OCI-LY3 (cell line): Measurements from ENCODE around the gene PDE4D.

Experiments
- H2AFZ ChIP-seq: fragments of 200-600, 300-600 bp; shearing (Covaris generic); 2 replicates; pipeline ENCODE4 v1.6.0; 2014; ENCODE audit warnings: antibody characterized with exemption, low read depth, low read length
- H3K27ac ChIP-seq: fragments of 200-600, 300-600 bp; sonication (generic); 2 replicates; pipeline ENCODE4 v1.5.1; 2014; ENCODE audit warnings: mild to moderate bottlenecking, low read length, moderate library complexity, mixed read lengths
- H3K27me3 ChIP-seq: fragments of 200-600, 300-600 bp; sonication (generic); 2 replicates; pipeline ENCODE4 v1.6.1; 2014; ENCODE audit warnings: low read depth, low read length, mixed read lengths
- H3K36me3 ChIP-seq: fragments of 200-600, 300-600 bp; sonication (generic); replicated peaks from 2 replicates; pipeline ENCODE3; 2014; ENCODE audit warnings: low read depth, low read length, mixed read lengths
- H3K4me1 ChIP-seq: fragments of 300-600, 200-600 bp; sonication (generic); 2 replicates; pipeline ENCODE4 v1.6.1; 2014; ENCODE audit warnings: low read length, mixed read lengths
- H3K4me2 ChIP-seq: fragments of 200-600, 300-600 bp; sonication (generic); 2 replicates; pipeline ENCODE4 v1.6.1; 2014; ENCODE audit warnings: low read length, mixed read lengths
- H3K4me3 ChIP-seq: fragments of 300-600, 200-600 bp; sonication (generic); 2 replicates; pipeline ENCODE4 v1.5.1; 2014; ENCODE audit warnings: antibody characterized with exemption, mild to moderate bottlenecking, low read length, moderate library complexity
- H3K79me2 ChIP-seq: fragments of 300-600, 200-600 bp; shearing (Covaris generic); 2 replicates; pipeline ENCODE4 v1.6.1; 2014; ENCODE audit warnings: mild to moderate bottlenecking, low read length, mixed read lengths
- H3K9ac ChIP-seq: fragments of 300-600, 200-600 bp; shearing (Covaris generic); 2 replicates; pipeline ENCODE4 v1.6.0; 2014; ENCODE audit warnings: mild to moderate bottlenecking, low read length, moderate library complexity
- H3K9me3 ChIP-seq: fragments of 200-600, 300-600 bp; shearing (Covaris generic); 2 replicates; pipeline ENCODE4 v1.6.1; 2014; ENCODE audit warnings: low read length, mixed read lengths; ENCODE audit not compliant: insufficient read depth
- H4K20me1 ChIP-seq: fragments of 200-600, 300-600 bp; sonication (generic); 2 replicates; pipeline ENCODE4 v1.6.1; 2016; ENCODE audit warnings: low read length, mixed read lengths; ENCODE audit not compliant: insufficient read depth
- CTCF ChIP-seq: fragments of 200-600, 300-600 bp; sonication (generic); IDR thresholded peaks from 2 replicates; pipeline ENCODE4 v1.5.1; 2014; ENCODE audit warnings: antibody characterized with exemption, low read length, low read depth
- EZH2phosphoT487 ChIP-seq: fragments of 200-600 bp; shearing (Covaris generic); IDR thresholded peaks from 2 replicates; pipeline ENCODE4 v1.6.1; 2018; ENCODE audit warnings: antibody characterized with exemption, mixed run types, low read depth

Gene PDE4D

GRCh38 chr5:59799668-59800346 is 93.7 kb downstream of the PDE4D start:
- H3K27ac ChIP-seq: no peak overlapping the region
- TF ChIP-seq CTCF: peak; percentile 64
- TF ChIP-seq EZH2phosphoT487: no peak
- 0 out of 2 replicates have a peak, but pooled peaks cover 3% of the 10 kb centered on the region for H3K27me3 ChIP-seq
- no peaks in the 10 kb centered on the region for H3K9me3 ChIP-seq
- H3K79me2 ChIP-seq: no peaks in the 10 kb centered on the region
- no peak overlapping the region for H3K9ac ChIP-seq
- 0 out of 2 replicates have a peak overlapping the region, but pooled peaks have one; percentile 14 for H3K4me3 ChIP-seq
- H3K36me3 ChIP-seq: no peaks in the 10 kb centered on the region
- 0 out of 2 replicates have a peak, but pooled peaks cover 7% of the 10 kb centered on the region for H3K4me1 ChIP-seq
- peak overlapping the region; percentile 39 for H3K4me2 ChIP-seq
- H2AFZ ChIP-seq: peak overlapping the region; percentile 57; the same call in 1 of the 2 replicates
- H4K20me1 ChIP-seq: no peaks in the 10 kb centered on the region

GRCh38 chr5:59798862-59799667 is 94.5 kb downstream of the PDE4D start:
- H3K36me3 ChIP-seq: no peaks in the 10 kb centered on the region
- no peaks in the 10 kb centered on the region for H4K20me1 ChIP-seq
- H3K9ac ChIP-seq: no peak overlapping the region
- H3K4me2 ChIP-seq: peak overlapping the region; percentile 39
- no peaks in the 10 kb centered on the region for H3K79me2 ChIP-seq
- no peaks in the 10 kb centered on the region for H3K9me3 ChIP-seq
- no peak overlapping the region for H3K27ac ChIP-seq
- 0 out of 2 replicates have a peak, but pooled peaks cover 7% of the 10 kb centered on the region for H3K4me1 ChIP-seq
- H3K27me3 ChIP-seq: 0 out of 2 replicates have a peak, but pooled peaks cover 3% of the 10 kb centered on the region
- H2AFZ ChIP-seq: no peak overlapping the region
- TF ChIP-seq EZH2phosphoT487 (no peak), CTCF (no peak)
- H3K4me3 ChIP-seq: no peak overlapping the region

GRCh38 chr5:59795141-59795540 is 98.4 kb downstream of the PDE4D start:
- TF ChIP-seq EZH2phosphoT487: no peak
- TF ChIP-seq CTCF: no peak
- H3K79me2 ChIP-seq: no peaks in the 10 kb centered on the region
- no peaks in the 10 kb centered on the region for H4K20me1 ChIP-seq
- no peaks in the 10 kb centered on the region for H3K27me3 ChIP-seq
- H3K4me2 ChIP-seq: no peak overlapping the region
- no peak overlapping the region for H3K4me3 ChIP-seq
- H3K4me1 ChIP-seq: 0 out of 2 replicates have a peak, but pooled peaks cover 7% of the 10 kb centered on the region
- H3K27ac ChIP-seq: no peak overlapping the region
- H3K36me3 ChIP-seq: no peaks in the 10 kb centered on the region
- no peak overlapping the region for H3K9ac ChIP-seq
- H2AFZ ChIP-seq: no peak overlapping the region
- no peaks in the 10 kb centered on the region for H3K9me3 ChIP-seq

- no peaks in the 10 kb centered on the region for H3K27me3 ChIP-seq
- no peak overlapping the region for H3K9ac ChIP-seq
- H3K4me3 ChIP-seq: no peak overlapping the region
- no peak overlapping the region for H2AFZ ChIP-seq
- no peaks in the 10 kb centered on the region for H3K9me3 ChIP-seq
- no peak overlapping the region for H3K27ac ChIP-seq
- H3K79me2 ChIP-seq: no peaks in the 10 kb centered on the region
- TF ChIP-seq CTCF: no peak
- TF ChIP-seq EZH2phosphoT487: no peak
- no peaks in the 10 kb centered on the region for H4K20me1 ChIP-seq
- H3K36me3 ChIP-seq: no peaks in the 10 kb centered on the region
- H3K4me1 ChIP-seq: no peaks in the 10 kb centered on the region
- H3K4me2 ChIP-seq: no peak overlapping the region
These were observed 100.4 kb downstream of the PDE4D start for GRCh38 chr5:59792983-59793585.
